ENCODE results near the gene CRISPLD2. TPM values are rescaled to one million over a fixed set of nuclear protein-coding genes. Genes with fewer than 3 reads are reported as not detected.

The CRISPLD2 gene
- total RNA-seq, 1 donor: 40.2 TPM

GRCh38 chr16:84775262-84775810, 44.4 kb upstream of the CRISPLD2 start:
- H3K27me3 ChIP-seq (ENCODE audit: insufficient read depth, low read length): no peaks in the 10 kb centered on the region
- H4K20me1 ChIP-seq (ENCODE audit: insufficient read depth, low read length): peaks cover 2% of the 10 kb centered on the region
- H3K36me3 ChIP-seq (ENCODE audit: insufficient read depth, low read length): peaks cover 59% of the 10 kb centered on the region
- H3K4me2 ChIP-seq (ENCODE audit: insufficient read depth, low read length): no peak overlapping the region
- TF ChIP-seq, protein P1, sequence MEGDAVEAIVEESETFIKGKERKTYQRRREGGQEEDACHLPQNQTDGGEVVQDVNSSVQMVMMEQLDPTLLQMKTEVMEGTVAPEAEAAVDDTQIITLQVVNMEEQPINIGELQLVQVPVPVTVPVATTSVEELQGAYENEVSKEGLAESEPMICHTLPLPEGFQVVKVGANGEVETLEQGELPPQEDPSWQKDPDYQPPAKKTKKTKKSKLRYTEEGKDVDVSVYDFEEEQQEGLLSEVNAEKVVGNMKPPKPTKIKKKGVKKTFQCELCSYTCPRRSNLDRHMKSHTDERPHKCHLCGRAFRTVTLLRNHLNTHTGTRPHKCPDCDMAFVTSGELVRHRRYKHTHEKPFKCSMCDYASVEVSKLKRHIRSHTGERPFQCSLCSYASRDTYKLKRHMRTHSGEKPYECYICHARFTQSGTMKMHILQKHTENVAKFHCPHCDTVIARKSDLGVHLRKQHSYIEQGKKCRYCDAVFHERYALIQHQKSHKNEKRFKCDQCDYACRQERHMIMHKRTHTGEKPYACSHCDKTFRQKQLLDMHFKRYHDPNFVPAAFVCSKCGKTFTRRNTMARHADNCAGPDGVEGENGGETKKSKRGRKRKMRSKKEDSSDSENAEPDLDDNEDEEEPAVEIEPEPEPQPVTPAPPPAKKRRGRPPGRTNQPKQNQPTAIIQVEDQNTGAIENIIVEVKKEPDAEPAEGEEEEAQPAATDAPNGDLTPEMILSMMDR (IDR thresholded peaks at IDR 0.05; ENCODE audit: extremely low read depth, low read depth, low read length): no peak
- peak overlapping the region; percentile 66 for H3K27ac ChIP-seq (ENCODE audit: low read depth, low read length)
- no peak for DNase-seq (ENCODE audit: insufficient read length, low spot score, missing footprints)
- H3K9me3 ChIP-seq (ENCODE audit: low read depth, low read length): no peaks in the 10 kb centered on the region
- H3K79me2 ChIP-seq (ENCODE audit: insufficient read depth, low read length): peaks cover 2% of the 10 kb centered on the region
- H2AFZ ChIP-seq (ENCODE audit: low read length): no peak overlapping the region
- H3K4me3 ChIP-seq (ENCODE audit: insufficient read depth, low read length): no peak overlapping the region
- peaks cover 8% of the 10 kb centered on the region for H3K4me1 ChIP-seq (ENCODE audit: insufficient read depth, low read length)

DNA sequence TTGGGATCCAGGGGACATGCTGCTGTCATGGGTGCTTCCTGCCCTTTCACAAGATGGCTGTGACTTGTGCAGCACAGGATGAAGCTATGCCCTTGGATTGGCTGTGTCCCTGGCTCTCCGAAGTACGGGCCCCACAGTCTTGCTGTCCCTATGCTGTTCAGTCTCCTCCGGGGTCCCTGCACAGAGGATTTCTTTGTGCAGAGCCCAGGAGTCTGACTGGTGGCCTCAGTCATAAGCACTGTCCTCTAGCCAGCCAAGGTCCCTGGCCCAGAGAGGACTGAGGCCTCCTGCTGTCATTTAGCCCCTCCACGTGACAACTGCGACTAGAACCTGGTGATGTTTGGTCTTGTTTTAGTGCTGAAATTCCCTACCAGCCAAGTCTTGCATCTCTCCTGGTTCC, 42.4 kb upstream of the CRISPLD2 start:
- TF ChIP-seq, protein P1 (IDR thresholded peaks at IDR 0.05; ENCODE audit: extremely low read depth, low read depth, low read length): no peak
- H3K36me3 ChIP-seq (ENCODE audit: insufficient read depth, low read length): peaks cover 59% of the 10 kb centered on the region
- H2AFZ ChIP-seq (ENCODE audit: low read length): no peak overlapping the region
- H4K20me1 ChIP-seq (ENCODE audit: insufficient read depth, low read length): peaks cover 2% of the 10 kb centered on the region
- peaks cover 8% of the 10 kb centered on the region for H3K4me1 ChIP-seq (ENCODE audit: insufficient read depth, low read length)
- H3K4me3 ChIP-seq (ENCODE audit: insufficient read depth, low read length): no peak overlapping the region
- no peaks in the 10 kb centered on the region for H3K9me3 ChIP-seq (ENCODE audit: low read depth, low read length)
- H3K27ac ChIP-seq (ENCODE audit: low read depth, low read length): no peak overlapping the region
- DNase-seq (ENCODE audit: insufficient read length, low spot score, missing footprints): no peak
- no peak overlapping the region for H3K4me2 ChIP-seq (ENCODE audit: insufficient read depth, low read length)
- no peaks in the 10 kb centered on the region for H3K27me3 ChIP-seq (ENCODE audit: insufficient read depth, low read length)
- no peaks in the 10 kb centered on the region for H3K79me2 ChIP-seq (ENCODE audit: insufficient read depth, low read length)

GRCh38 chr16:84778720-84779119, 41.1 kb upstream of the CRISPLD2 start:
- no peaks in the 10 kb centered on the region for H3K9me3 ChIP-seq (ENCODE audit: low read depth, low read length)
- H2AFZ ChIP-seq (ENCODE audit: low read length): no peak overlapping the region
- peaks cover 8% of the 10 kb centered on the region for H3K4me1 ChIP-seq (ENCODE audit: insufficient read depth, low read length)
- peaks cover 2% of the 10 kb centered on the region for H4K20me1 ChIP-seq (ENCODE audit: insufficient read depth, low read length)
- H3K27ac ChIP-seq (ENCODE audit: low read depth, low read length): no peak overlapping the region
- DNase-seq (ENCODE audit: insufficient read length, low spot score, missing footprints): no peak
- no peaks in the 10 kb centered on the region for H3K79me2 ChIP-seq (ENCODE audit: insufficient read depth, low read length)
- peaks cover 50% of the 10 kb centered on the region for H3K36me3 ChIP-seq (ENCODE audit: insufficient read depth, low read length)
- no peak overlapping the region for H3K4me2 ChIP-seq (ENCODE audit: insufficient read depth, low read length)
- H3K27me3 ChIP-seq (ENCODE audit: insufficient read depth, low read length): no peaks in the 10 kb centered on the region
- H3K4me3 ChIP-seq (ENCODE audit: insufficient read depth, low read length): no peak overlapping the region
- TF ChIP-seq, protein P1 (IDR thresholded peaks at IDR 0.05; ENCODE audit: extremely low read depth, low read depth, low read length): no peak

- Histone ChIP-seq H3K9me3 (ENCODE audit: low read depth, low read length) (no peaks in the 10 kb centered on the region), H2AFZ (ENCODE audit: low read length) (no peak overlapping the region), H3K27me3 (ENCODE audit: insufficient read depth, low read length) (no peaks in the 10 kb centered on the region), H3K79me2 (ENCODE audit: insufficient read depth, low read length) (no peaks in the 10 kb centered on the region), H3K4me2 (ENCODE audit: insufficient read depth, low read length) (no peak overlapping the region), H3K36me3 (ENCODE audit: insufficient read depth, low read length) (peaks cover 45% of the 10 kb centered on the region), H3K4me3 (ENCODE audit: insufficient read depth, low read length) (no peak overlapping the region), H3K4me1 (ENCODE audit: insufficient read depth, low read length) (peaks cover 2% of the 10 kb centered on the region), H3K27ac (ENCODE audit: low read depth, low read length) (no peak overlapping the region), H4K20me1 (ENCODE audit: insufficient read depth, low read length) (no peaks in the 10 kb centered on the region)
- TF ChIP-seq, protein P1 (IDR thresholded peaks at IDR 0.05; ENCODE audit: extremely low read depth, low read depth, low read length): no peak
- DNase-seq (ENCODE audit: insufficient read length, low spot score, missing footprints): no peak
Observed at GRCh38 chr16:84780063-84780462, 39.7 kb upstream of the CRISPLD2 start.
